Hematopoietic multipotent progenitor cell treated with erythropoietin and hydrocortisone succinate and interleukin-3 and kit ligand, for 17 days (in vitro differentiated cells): Measurements from ENCODE around the gene SLTM.
"Not testable (repeated sequence)": the region's sequence is repeated elsewhere in the genome, so short reads cannot be mapped to it uniquely, and the experiment has no call there.

ENCODE experiments used
- DNase-seq: peaks from one replicate; pipeline ENCODE4 v3.0.0-alpha.2; 2015; ENCODE audit warnings: low spot score

Gene SLTM

GRCh38 chr15:58933281-58934113 lies at the start of gene SLTM:
SLTM (minus strand) TSS chr15:58933679; CDS start chr15:58933565, 114 bp downstream.
- peak; percentile 93 for DNase-seq

- DNase-seq = no peak
These were observed 49.8 kb upstream of the SLTM start for GRCh38 chr15:58983261-58983660.

DNA sequence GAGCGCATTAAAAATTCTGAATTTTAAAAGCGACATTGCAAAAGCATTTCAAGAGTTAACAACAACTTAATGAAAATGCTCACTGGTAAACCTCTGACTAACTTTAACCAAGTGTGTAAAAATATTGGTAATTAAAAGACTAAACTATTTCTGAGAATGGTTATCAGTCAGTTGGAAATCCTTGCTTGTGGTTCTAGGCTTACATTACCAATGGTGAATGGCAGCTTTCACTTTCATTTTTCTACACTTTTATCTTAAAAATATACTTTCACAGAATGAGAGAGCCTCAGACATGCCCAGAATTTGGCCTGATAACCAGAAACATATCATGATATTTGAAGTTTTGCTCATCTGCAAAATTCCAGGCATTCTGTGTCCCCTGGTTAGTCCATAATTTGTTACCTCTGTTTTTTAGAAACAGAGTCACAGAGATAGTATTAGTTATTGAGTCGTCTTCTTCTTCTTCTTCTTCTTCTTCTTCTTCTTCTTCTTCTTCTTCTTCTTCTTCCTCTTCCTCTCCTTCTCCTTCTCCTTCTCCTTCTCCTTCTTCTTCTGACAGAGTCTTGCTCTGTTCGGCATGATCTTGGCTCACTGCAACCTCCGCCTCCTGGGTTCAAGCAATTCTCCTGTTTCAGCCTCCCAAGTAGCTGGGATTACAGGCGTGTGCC lies 48.5 kb upstream of the SLTM start:
- DNase-seq = peak; percentile 22

- peak; percentile 62 for DNase-seq
These were observed 47.0 kb upstream of the SLTM start for GRCh38 chr15:58980351-58980939.

- no peak for DNase-seq
These were observed 44.4 kb upstream of the SLTM start for GRCh38 chr15:58977887-58978286.

DNA sequence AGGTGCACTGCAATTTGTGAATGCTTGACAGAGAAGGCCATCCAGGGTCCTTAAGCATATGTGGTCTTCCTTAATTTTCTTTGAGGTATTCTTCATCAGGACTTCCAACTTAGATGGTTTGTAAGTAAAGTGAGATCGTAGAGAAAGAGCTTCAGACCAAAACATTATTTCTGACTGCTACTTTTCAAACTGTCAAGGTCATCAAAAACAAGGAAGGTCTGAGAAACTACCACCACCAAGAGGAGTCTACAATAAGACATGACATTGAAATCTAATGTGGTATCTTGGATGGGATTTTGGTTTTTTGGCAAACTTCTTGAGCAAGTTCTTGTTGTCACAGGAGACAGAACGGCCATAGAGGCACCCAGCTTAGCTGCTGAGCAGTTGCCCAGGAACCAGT lies 34.0 kb upstream of the SLTM start:
- no peak for DNase-seq

DNA sequence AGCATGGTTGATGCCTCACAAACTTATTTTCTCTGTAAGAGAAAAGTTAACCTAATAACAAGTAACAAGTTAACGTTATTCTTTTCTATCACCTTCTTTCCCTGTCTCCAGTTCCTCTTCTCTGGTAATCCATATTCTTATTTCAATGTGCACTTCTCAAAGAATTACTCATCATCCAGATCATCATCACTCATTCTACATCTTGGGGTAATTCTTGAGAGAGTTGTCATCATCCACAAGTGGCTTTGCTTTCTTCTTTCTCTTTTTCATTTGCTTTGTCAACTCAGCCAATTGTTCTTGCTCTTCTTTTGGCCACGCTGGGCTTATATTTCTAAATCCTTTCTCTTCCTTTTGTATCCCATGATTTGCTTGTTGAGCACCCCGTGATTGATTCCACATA lies 33.2 kb upstream of the SLTM start:
- DNase-seq = no peak

GRCh38 chr15:58962662-58963565 lies 29.4 kb upstream of the SLTM start:
- no peak for DNase-seq

- DNase-seq = no peak
These were observed 28.7 kb upstream of the SLTM start for GRCh38 chr15:58962136-58962535.

- DNase-seq = no peak
These were observed 25.3 kb upstream of the SLTM start for GRCh38 chr15:58958811-58959210.

GRCh38 chr15:58957101-58957973 lies 23.9 kb upstream of the SLTM start:
- peak; percentile 73 for DNase-seq

DNA sequence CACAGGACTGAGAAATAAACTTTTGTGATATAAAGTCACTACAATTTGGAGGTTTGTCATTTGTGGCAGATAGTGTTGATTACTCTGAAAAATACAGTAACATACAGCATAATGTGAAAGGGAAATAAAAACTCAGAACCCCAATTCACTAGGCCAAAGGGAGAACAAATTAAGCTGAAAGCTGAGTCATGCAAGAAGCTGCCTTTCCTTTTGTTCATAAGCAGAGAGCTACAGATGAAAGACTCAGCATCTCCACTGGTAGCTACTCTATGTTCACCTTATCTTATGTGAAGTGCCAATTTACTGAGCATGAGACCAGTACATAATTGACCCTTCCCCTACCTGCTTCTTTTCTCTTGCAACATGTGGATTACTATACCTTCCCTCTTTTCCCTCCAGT lies 19.3 kb upstream of the SLTM start:
- DNase-seq = no peak

DNA sequence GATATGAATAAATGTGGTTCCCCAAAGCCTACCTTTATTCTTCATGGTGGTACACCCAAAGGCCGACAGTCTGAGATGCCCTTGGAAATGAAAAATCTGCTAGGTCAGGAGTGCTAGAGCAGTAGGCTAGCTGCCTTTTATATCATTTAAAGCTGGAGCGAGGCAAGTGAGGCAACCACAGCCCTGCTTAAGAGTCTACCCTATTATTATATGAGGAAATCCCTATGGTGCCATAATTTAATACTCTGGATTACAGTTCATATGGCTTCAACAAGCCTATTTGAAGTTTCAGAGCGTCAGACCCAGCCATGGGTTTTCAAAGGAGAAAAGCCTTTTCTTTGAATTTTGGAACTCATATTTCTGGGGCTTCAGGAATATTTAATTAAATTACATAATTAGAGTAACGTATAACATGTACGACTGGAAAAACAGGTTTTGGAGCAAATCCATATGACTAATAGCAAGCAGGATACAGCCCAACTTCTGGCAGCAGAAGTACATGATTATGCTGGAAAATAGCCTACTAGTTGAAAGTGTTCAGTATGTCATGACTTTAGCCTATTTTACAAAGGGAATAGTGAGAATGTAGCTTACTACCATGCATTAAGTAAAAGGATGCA lies 18.0 kb upstream of the SLTM start:
- no peak for DNase-seq

- no peak for DNase-seq
These were observed 13.7 kb upstream of the SLTM start for GRCh38 chr15:58947179-58947578.

DNA sequence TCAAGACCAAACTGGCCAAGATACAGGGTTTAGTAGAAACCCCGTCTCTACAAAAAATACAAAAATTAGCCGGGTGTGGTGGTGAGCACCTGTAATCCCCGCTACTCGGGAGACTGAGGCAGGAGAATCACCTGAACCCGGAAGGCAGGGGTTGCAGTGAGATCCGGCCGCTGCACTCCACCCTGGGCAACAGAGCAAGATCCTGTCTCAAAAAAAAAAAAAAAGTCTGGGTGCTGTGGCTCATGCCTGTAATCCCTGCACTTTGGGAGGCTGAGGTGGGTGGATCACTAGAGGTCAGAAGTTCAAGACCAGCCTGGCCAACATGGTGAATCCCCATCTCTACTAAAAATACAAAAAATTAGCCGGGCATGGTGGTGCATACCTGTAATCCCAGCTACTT lies 1.5 kb upstream of the SLTM start:
- DNase-seq = not testable (repeated sequence)

- DNase-seq = no peak
These were observed 1.0 kb upstream of the SLTM start for GRCh38 chr15:58934521-58934920.

- DNase-seq = no peak
These were observed 602 bp upstream of the SLTM start for GRCh38 chr15:58934114-58934447.

- no peak for DNase-seq
These were observed 684 bp downstream of the SLTM start for GRCh38 chr15:58932710-58933280.

DNA sequence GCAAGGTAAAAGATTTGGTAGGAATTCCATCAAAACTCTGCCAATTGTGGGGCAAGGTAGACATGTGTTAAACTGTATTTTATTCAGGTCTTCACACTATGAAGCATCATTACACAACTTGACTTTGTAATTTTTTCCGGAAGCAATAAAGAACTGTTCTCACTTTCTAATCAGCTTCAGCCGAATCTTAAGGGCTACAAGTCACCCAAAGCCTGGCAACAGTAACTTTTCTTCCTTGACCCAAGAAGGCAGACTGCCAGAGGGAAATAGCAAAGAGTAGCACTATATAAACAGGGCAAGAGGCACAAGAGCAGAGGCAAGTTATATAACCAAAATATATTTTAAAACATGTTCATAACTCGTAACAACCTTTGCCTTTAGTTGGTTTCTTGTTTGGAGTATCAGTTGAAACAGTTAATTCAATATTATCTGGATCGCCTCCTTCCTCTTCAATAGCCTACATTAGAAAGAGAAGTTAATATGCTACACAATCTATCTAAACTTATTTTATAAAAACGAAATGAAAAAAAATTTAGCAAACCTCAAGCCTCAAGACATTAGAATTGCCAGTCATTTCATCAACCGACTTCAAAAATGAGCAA lies 1.4 kb downstream of the SLTM start:
- peak; percentile 58 for DNase-seq

DNA sequence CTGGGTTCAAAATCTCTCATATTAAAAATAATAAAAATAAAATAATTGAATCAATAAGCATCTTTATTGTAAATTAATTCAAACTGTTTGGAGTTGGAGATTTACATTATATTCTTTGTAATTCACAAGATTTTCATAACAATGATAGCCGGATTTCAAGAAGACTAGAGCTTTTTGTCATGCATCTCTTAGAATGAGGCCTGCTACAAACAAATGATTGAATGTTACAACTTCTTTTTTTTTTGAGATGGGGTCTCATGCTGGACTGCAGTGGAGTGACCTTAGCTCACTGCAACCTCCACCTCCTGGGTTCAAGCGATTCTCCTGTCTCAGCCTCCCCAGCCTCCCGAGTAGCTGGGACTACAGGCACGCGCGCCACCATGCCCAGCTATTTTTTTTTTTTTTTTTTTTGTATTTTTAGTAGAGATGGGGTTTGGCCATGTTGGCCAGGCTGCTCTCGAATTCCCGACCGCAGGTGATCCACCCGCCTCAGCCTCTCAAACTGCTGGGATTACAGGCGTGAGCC lies 3.5 kb downstream of the SLTM start:
- DNase-seq = no peak
